HEK293 (cell line): Measurements from ENCODE around the gene ZNF175.

ENCODE experiments used
- ZBTB7A ChIP-seq: fragments of 450-650 bp; formaldehyde crosslinking; IDR thresholded peaks from 2 replicates; pipeline ENCODE4 v1.5.1; 2016; ENCODE audit warnings: low read depth, missing biosample characterization, missing genetic modification characterization
- ZNF169 ChIP-seq: fragments of 450-650 bp; formaldehyde crosslinking; IDR thresholded peaks from 2 replicates; pipeline ENCODE4 v1.5.1; 2016; ENCODE audit warnings: missing biosample characterization, missing genetic modification characterization
- ZNF335 ChIP-seq: fragments of 450-650 bp; formaldehyde crosslinking; conservative IDR thresholded peaks from 2 replicates; pipeline ENCODE4 v1.5.1; 2016; ENCODE audit warnings: missing biosample characterization, missing genetic modification characterization
- TF ChIP-seq, protein P1 (sequence below): fragments of 450-650 bp; formaldehyde crosslinking; IDR thresholded peaks from 2 replicates; pipeline ENCODE4 v1.5.1; 2016; ENCODE audit warnings: missing biosample characterization, missing genetic modification characterization
- TF ChIP-seq, protein P2 (sequence below): fragments of 450-650 bp; formaldehyde crosslinking; IDR thresholded peaks from 2 replicates; pipeline ENCODE4 v1.5.1; 2017; ENCODE audit warnings: missing biosample characterization, missing genetic modification characterization

DNA sequence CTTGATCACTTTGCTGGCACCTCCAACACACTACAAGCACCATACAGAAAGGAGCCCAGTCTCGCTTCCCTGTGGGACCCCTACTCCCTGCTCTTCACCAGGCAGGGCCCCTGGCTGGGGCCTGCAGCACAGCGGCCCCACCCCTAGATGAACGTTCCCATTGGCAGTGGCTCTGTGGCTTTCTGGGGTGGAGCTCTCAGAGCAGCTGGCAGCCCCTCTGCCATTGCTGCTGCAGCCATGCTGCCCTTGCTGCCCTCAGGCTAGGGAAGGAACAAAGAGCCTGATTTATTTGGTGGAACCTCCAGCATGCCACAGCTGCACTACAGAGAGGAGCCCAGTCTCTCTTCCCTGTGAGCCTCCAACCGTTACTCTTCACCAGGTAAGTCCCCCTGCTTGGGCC lies 45.4 kb upstream of the ZNF175 start:
- TF ChIP-seq ZNF169 (tag by site-specific recombination) (no peak), ZNF335 (tag by site-specific recombination) (no peak), ZBTB7A (tag by site-specific recombination) (no peak)
- TF ChIP-seq, protein P1, sequence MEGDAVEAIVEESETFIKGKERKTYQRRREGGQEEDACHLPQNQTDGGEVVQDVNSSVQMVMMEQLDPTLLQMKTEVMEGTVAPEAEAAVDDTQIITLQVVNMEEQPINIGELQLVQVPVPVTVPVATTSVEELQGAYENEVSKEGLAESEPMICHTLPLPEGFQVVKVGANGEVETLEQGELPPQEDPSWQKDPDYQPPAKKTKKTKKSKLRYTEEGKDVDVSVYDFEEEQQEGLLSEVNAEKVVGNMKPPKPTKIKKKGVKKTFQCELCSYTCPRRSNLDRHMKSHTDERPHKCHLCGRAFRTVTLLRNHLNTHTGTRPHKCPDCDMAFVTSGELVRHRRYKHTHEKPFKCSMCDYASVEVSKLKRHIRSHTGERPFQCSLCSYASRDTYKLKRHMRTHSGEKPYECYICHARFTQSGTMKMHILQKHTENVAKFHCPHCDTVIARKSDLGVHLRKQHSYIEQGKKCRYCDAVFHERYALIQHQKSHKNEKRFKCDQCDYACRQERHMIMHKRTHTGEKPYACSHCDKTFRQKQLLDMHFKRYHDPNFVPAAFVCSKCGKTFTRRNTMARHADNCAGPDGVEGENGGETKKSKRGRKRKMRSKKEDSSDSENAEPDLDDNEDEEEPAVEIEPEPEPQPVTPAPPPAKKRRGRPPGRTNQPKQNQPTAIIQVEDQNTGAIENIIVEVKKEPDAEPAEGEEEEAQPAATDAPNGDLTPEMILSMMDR (tag by site-specific recombination) = no peak
- TF ChIP-seq, protein P2, sequence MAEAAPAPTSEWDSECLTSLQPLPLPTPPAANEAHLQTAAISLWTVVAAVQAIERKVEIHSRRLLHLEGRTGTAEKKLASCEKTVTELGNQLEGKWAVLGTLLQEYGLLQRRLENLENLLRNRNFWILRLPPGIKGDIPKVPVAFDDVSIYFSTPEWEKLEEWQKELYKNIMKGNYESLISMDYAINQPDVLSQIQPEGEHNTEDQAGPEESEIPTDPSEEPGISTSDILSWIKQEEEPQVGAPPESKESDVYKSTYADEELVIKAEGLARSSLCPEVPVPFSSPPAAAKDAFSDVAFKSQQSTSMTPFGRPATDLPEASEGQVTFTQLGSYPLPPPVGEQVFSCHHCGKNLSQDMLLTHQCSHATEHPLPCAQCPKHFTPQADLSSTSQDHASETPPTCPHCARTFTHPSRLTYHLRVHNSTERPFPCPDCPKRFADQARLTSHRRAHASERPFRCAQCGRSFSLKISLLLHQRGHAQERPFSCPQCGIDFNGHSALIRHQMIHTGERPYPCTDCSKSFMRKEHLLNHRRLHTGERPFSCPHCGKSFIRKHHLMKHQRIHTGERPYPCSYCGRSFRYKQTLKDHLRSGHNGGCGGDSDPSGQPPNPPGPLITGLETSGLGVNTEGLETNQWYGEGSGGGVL (tag by site-specific recombination) = no peak
